GM12878 (cell line): ENCODE data around the gene CDKN1C. TPM values are rescaled to one million over a fixed set of nuclear protein-coding genes. Genes with fewer than 3 reads are reported as not detected.

Experiments used
- ATAC-seq: fragments of 200-7000 bp; cut with Tn5 transposase; 3 replicates; pipeline ENCODE4 v1.9.1; 2020; ENCODE audit warnings: mild to moderate bottlenecking, moderate library complexity
- BruUV-seq: library from RNA; stranded (reverse); fragments of 400-500 nt; replicated peaks from 2 replicates; lab custom pipeline; 2021; lab: Mats Ljungman, UMichigan
- CTCF ChIA-PET: fragments of 300-600 bp; sonication (Branson Sonifier 250); formaldehyde crosslinking; extraction: SDS; loops from one replicate; lab custom pipeline; 2021; ENCODE audit warnings: inconsistent platforms; lab: Yijun Ruan, JAX
- POLR2A ChIA-PET: fragments of 350-600 bp; formaldehyde crosslinking; extraction: SDS; loops from one replicate; lab custom pipeline; 2021; ENCODE audit warnings: inconsistent platforms; lab: Charles Lee
- RAD21 ChIA-PET: fragments of 300-600 bp; sonication (Branson Sonifier 250); formaldehyde crosslinking; loops from one replicate; lab custom pipeline; 2023; ENCODE audit warnings: antibody characterized with exemption; ENCODE audit not compliant: unreplicated experiment; lab: Charles Lee
- SMC1A ChIA-PET: fragments of 300-600 bp; sonication (Branson Sonifier 250); formaldehyde crosslinking; loops from one replicate; lab custom pipeline; 2023; ENCODE audit not compliant: unreplicated experiment, uncharacterized antibody; lab: Charles Lee
- DNase-seq: peaks from one replicate; pipeline ENCODE4 v3.0.0-alpha.2; 2011; ENCODE audit warnings: low read depth, low spot score
- FAIRE-seq: peaks from 3 replicates; lab custom pipeline; 2011; peaks lifted over from hg19 to GRCh38; lab: Jason Lieb, UNC
- H2AFZ ChIP-seq: 2 replicates; pipeline ENCODE4 v1.6.0; 2011; ENCODE audit warnings: low read depth, low read length, control low read depth; ENCODE audit not compliant: control insufficient read depth
- H3K27ac ChIP-seq: 2 replicates; pipeline ENCODE4 v1.5.1; 2011; ENCODE audit warnings: control low read depth; ENCODE audit not compliant: control insufficient read depth, insufficient read depth
- H3K27me3 ChIP-seq, 2 experiments: replicated peaks in 1 of 2; 2 replicates each; pipeline versions ENCODE4 v1.6.0 to v1.6.1; 2011; ENCODE audit warnings: low read length in 1 of 2; ENCODE audit not compliant: control insufficient read depth in 2 of 2, insufficient read depth in 2 of 2
- H3K36me3 ChIP-seq, 2 experiments: 2 replicates each; pipeline ENCODE4 v1.5.1; 2011; ENCODE audit warnings: low read length in 1 of 2; ENCODE audit not compliant: control insufficient read depth in 2 of 2, insufficient read depth in 2 of 2
- H3K4me1 ChIP-seq: 2 replicates; pipeline ENCODE4 v1.6.1; 2011; ENCODE audit warnings: mild to moderate bottlenecking, low read length, moderate library complexity, mixed read lengths; ENCODE audit not compliant: control insufficient read depth, insufficient read depth
- H3K4me2 ChIP-seq: 2 replicates; pipeline ENCODE4 v1.6.0; 2011; ENCODE audit warnings: control low read depth; ENCODE audit not compliant: control insufficient read depth, insufficient read depth
- H3K4me3 ChIP-seq: fragments of 200-600 bp; sonication (generic); 2 replicates; pipeline ENCODE4 v1.5.1; 2016
- H3K79me2 ChIP-seq: 2 replicates; pipeline ENCODE4 v1.6.0; 2011; ENCODE audit warnings: low read length; ENCODE audit not compliant: control insufficient read depth, insufficient read depth
- H3K9ac ChIP-seq: 2 replicates; pipeline ENCODE4 v1.8.0; 2011; ENCODE audit warnings: low read length, control low read depth, mixed read lengths; ENCODE audit not compliant: control insufficient read depth, insufficient read depth
- H3K9me3 ChIP-seq: replicated peaks from 3 replicates; pipeline ENCODE4 v1.5.1; 2011; ENCODE audit warnings: mild to moderate bottlenecking, low read length; ENCODE audit not compliant: control insufficient read depth, insufficient read depth
- H4K20me1 ChIP-seq: 2 replicates; pipeline ENCODE4 v1.6.0; 2011; ENCODE audit not compliant: control insufficient read depth, insufficient read depth
- CHD1 ChIP-seq: IDR thresholded peaks from 2 replicates; pipeline ENCODE4 v1.6.1; 2012; ENCODE audit warnings: low read depth, low read length, improper control_type of control experiment
- JUNB ChIP-seq: IDR thresholded peaks from 2 replicates; pipeline ENCODE4 v1.6.1; 2016; ENCODE audit warnings: antibody characterized with exemption, mild to moderate bottlenecking
- PBX3 ChIP-seq: IDR thresholded peaks from 2 replicates; pipeline ENCODE4 v1.6.1; 2011; ENCODE audit warnings: mild to moderate bottlenecking, low read depth, low read length, moderate library complexity; ENCODE audit not compliant: insufficient replicate concordance
- RAD51 ChIP-seq: fragments of 450-650 bp; IDR thresholded peaks from 2 replicates; pipeline ENCODE4 v1.6.1; 2016; ENCODE audit warnings: moderate library complexity, mild to moderate bottlenecking, inconsistent platforms
- RFX5 ChIP-seq: IDR thresholded peaks from 2 replicates; pipeline ENCODE4 v1.6.1; 2011; ENCODE audit warnings: low read depth, low read length, improper control_type of control experiment
- STAT3 ChIP-seq: IDR thresholded peaks from 2 replicates; pipeline ENCODE4 v1.6.1; 2011; ENCODE audit warnings: low read depth, low read length, improper control_type of control experiment
- WGBS: methylation state at CpG from one replicate; pipeline ENCODE4 v1.1.6; 2016; ENCODE audit warnings: low lambda C conversion rate; ENCODE audit not compliant: insufficient replicate concordance, insufficient coverage; ENCODE audit errors: missing lambda C conversion rate; 5-methylcytosine and 5-hydroxymethylcytosine counted together
- in situ Hi-C: fragments of 300-500 bp; cut with MboI; formaldehyde crosslinking; loops from 9 replicates; pipeline ENCODE4 v1.14.3; 2018; ENCODE audit warnings: mixed read lengths
- intact Hi-C: fragments of 100-400 bp; cut with micrococcal nuclease; formaldehyde crosslinking; loops from one replicate; pipeline ENCODE4 v1.14.2; 2022; ENCODE audit not compliant: unreplicated experiment
- polyA plus RNA-seq, 11 experiments: library from polyadenylated mRNA; depleted of rRNA in 4 of 11; unstranded in 6 of 11; stranded (reverse) in 5 of 11; fragments of >200 nt; fragmentation: Nextera tagmentation in 4 of 11; fragmentation: Illumina TruSeq in 1 of 11; extraction: Ambion mirVana in 4 of 11; extraction: Trizol in 1 of 11; gene quantifications; 1 replicate in 1 of 11; 2 replicates in 10 of 11; pipeline versions ENCODE4 v1.2.1 to v1.2.3, GENCODE V29; 2011 to 2016; ENCODE audit warnings: inconsistent platforms in 2 of 11, missing spikeins in 2 of 11, low read depth in 1 of 11
- total RNA-seq, 4 experiments: library from RNA; depleted of rRNA in 3 of 4; stranded (reverse); fragments of >200 nt in 3 of 4; fragmentation: Illumina TruSeq in 1 of 4; extraction: Trizol in 1 of 4; gene quantifications; 2 replicates each; pipeline versions ENCODE4 v1.2.1 to v1.2.3, GENCODE V29; 2013 to 2021

CDKN1C gene
- total and polyA plus RNA-seq, 10 of the 15 experiments (the other 5 are each of a cell fraction or from before 2014, with no cell fraction given): 0.05 to 0.21 (median 0.14) TPM; not detected in 7

GRCh38 chr11:2837096-2837601, 48.4 kb downstream of the CDKN1C start:
- BruUV-seq: no TSS peak
- H3K79me2 ChIP-seq: no peaks in the 10 kb centered on the region
- RAD21 ChIA-PET: no interaction called here
- no peak for ATAC-seq
- TF ChIP-seq JUNB: no peak
- TF ChIP-seq PBX3: no peak
- TF ChIP-seq CHD1: no peak
- no peak for TF ChIP-seq RFX5
- TF ChIP-seq STAT3: no peak
- POLR2A ChIA-PET: no interaction called here
- no peaks in the 10 kb centered on the region for H3K4me1 ChIP-seq
- SMC1A ChIA-PET: no interaction called here
- no peak overlapping the region for H2AFZ ChIP-seq
- no peaks in the 10 kb centered on the region for H4K20me1 ChIP-seq
- in situ Hi-C loops (no loop called here), intact Hi-C loops (no loop called here)
- no peak for DNase-seq
- no peak for FAIRE-seq
- no peak overlapping the region for H3K27ac ChIP-seq
- H3K4me2 ChIP-seq: no peak overlapping the region
- H3K9ac ChIP-seq: no peak overlapping the region
- CTCF ChIA-PET: no interaction called here
- no peaks in the 10 kb centered on the region for H3K9me3 ChIP-seq
- WGBS: 31% methylated on average over 19 of the region's 20 CpGs
- no peaks in the 10 kb centered on the region for H3K36me3 ChIP-seq
- no peaks in the 10 kb centered on the region; a peak in 1 of 4 replicates for H3K27me3 ChIP-seq
- H3K4me3 ChIP-seq: no peak overlapping the region

- Histone ChIP-seq H2AFZ (no peak overlapping the region), H3K79me2 (no peaks in the 10 kb centered on the region), H3K4me3 (no peak overlapping the region), H3K4me1 (no peaks in the 10 kb centered on the region), H3K27me3 (no peaks in the 10 kb centered on the region; a peak in 1 of 4 replicates), H3K36me3 (no peaks in the 10 kb centered on the region), H3K27ac (no peak overlapping the region), H4K20me1 (no peaks in the 10 kb centered on the region), H3K4me2 (no peak overlapping the region), H3K9me3 (no peaks in the 10 kb centered on the region), H3K9ac (no peak overlapping the region)
- FAIRE-seq (no peak), DNase-seq (no peak), ATAC-seq (no peak)
- BruUV-seq: no TSS peak
- ChIA-PET RAD21 (no interaction called here), SMC1A (no interaction called here), CTCF (no interaction called here), POLR2A (no interaction called here)
- 31% methylated on average over 22 of the region's 23 CpGs for WGBS
- intact Hi-C loops: no loop called here
- in situ Hi-C loops: no loop called here
- no peak for TF ChIP-seq RAD51
Measured at GRCh38 chr11:2836315-2837095, 49.1 kb downstream of the CDKN1C start.
